H1 (cell line): ENCODE data around the gene ARHGAP24.

Experiments
- CEBPB ChIP-seq: IDR thresholded peaks from 2 replicates; pipeline ENCODE4 v1.6.1; 2012; ENCODE audit warnings: low read depth, low read length
- CTCF ChIP-seq, 3 experiments: IDR thresholded peaks; 1 replicate in 2 of 3; 2 replicates in 1 of 3; pipeline versions ENCODE4 v1.5.1 to v1.6.1; 2011; ENCODE audit warnings: low read length in 3 of 3, mild to moderate bottlenecking in 3 of 3, inconsistent platforms in 2 of 3, low read depth in 1 of 3, moderate library complexity in 1 of 3; ENCODE audit not compliant: insufficient read depth in 1 of 3; ENCODE audit errors: control extremely low read depth in 1 of 3
- EP300 ChIP-seq, 2 experiments: IDR thresholded peaks; 1 replicate in 1 of 2; 2 replicates in 1 of 2; pipeline ENCODE4 v1.6.1; 2011 to 2012; ENCODE audit warnings: low read depth in 2 of 2, low read length in 2 of 2, mild to moderate bottlenecking in 2 of 2, borderline replicate concordance in 1 of 2, inconsistent platforms in 1 of 2, moderate library complexity in 1 of 2
- EZH2 ChIP-seq: fragments of 200-600 bp; sonication (generic); IDR thresholded peaks from 2 replicates; pipeline ENCODE4 v1.7.1; 2012; ENCODE audit warnings: low read depth, mild to moderate bottlenecking, moderate library complexity, low read length, inconsistent platforms; ENCODE audit not compliant: severe bottlenecking
- HDAC2 ChIP-seq, 2 experiments: fragments of 300-600 bp in 1 of 2; sonication (generic) in 1 of 2; IDR thresholded peaks; 2 replicates each; pipeline ENCODE4 v1.6.1; 2011 to 2012; ENCODE audit warnings: low read depth in 2 of 2, low read length in 2 of 2, mild to moderate bottlenecking in 2 of 2, moderate library complexity in 2 of 2, borderline replicate concordance in 1 of 2, inconsistent platforms in 1 of 2
- POLR2AphosphoS5 ChIP-seq: IDR thresholded peaks from 2 replicates; pipeline ENCODE4 v1.6.1; 2011; ENCODE audit warnings: low read depth, low read length
- RFX5 ChIP-seq: IDR thresholded peaks from 2 replicates; pipeline ENCODE4 v1.6.1; 2011; ENCODE audit warnings: low read depth, low read length, improper control_type of control experiment, borderline replicate concordance
- USF2 ChIP-seq: IDR thresholded peaks from 2 replicates; pipeline ENCODE4 v1.6.1; 2011; ENCODE audit warnings: low read length, improper control_type of control experiment
- ZNF274 ChIP-seq: IDR thresholded peaks from 2 replicates; pipeline ENCODE4 v1.7.0; 2012; ENCODE audit warnings: low read length, borderline replicate concordance; ENCODE audit errors: extremely low read depth

- TF ChIP-seq POLR2AphosphoS5, result no peak
- no peak for TF ChIP-seq EZH2
- no peak for TF ChIP-seq HDAC2 (IDR thresholded peaks at IDR 0.05; ENCODE audit: borderline replicate concordance in 1 of 2, low read depth in 2 of 2, low read length in 2 of 2)
- TF ChIP-seq ZNF274, result no peak
- no peak for TF ChIP-seq CTCF (IDR thresholded peaks at IDR 0.05; ENCODE audit: control extremely low read depth in 1 of 3, insufficient read depth in 1 of 3, low read depth in 1 of 3, low read length in 3 of 3)
- no peak for TF ChIP-seq EP300 (IDR thresholded peaks at IDR 0.05; ENCODE audit: borderline replicate concordance in 1 of 2, low read depth in 2 of 2, low read length in 2 of 2)
- TF ChIP-seq RFX5, result no peak
- TF ChIP-seq USF2, result no peak
- no peak for TF ChIP-seq CEBPB
Observed at GRCh38 chr4:85720735-85721134, 245.8 kb downstream of the ARHGAP24 start.
